Trophoblast cell (in vitro differentiated cells and primary cell): ENCODE results near the gene TRDN.
"Not testable (repeated sequence)": the region's sequence is repeated elsewhere in the genome, so short reads cannot be mapped to it uniquely, and the experiment has no call there.

Source experiments
- DNase-seq, 2 donors: peaks; one replicate each; pipeline ENCODE4 v3.0.0-alpha.2; 2016
- H2AFZ ChIP-seq: 2 replicates; pipeline ENCODE4 v1.6.1; 2013; ENCODE audit warnings: low read length, moderate library complexity, mild to moderate bottlenecking; ENCODE audit not compliant: insufficient read depth, poor library complexity
- H2AK5ac ChIP-seq: 2 replicates; pipeline ENCODE4 v1.6.1; 2013; ENCODE audit warnings: mild to moderate bottlenecking, low read length
- H2BK120ac ChIP-seq: 2 replicates; pipeline ENCODE4 v1.6.1; 2013; ENCODE audit warnings: low read length, mild to moderate bottlenecking, moderate library complexity; ENCODE audit not compliant: insufficient read depth, poor library complexity
- H2BK12ac ChIP-seq: 2 replicates; pipeline ENCODE4 v1.6.1; 2013; ENCODE audit warnings: mild to moderate bottlenecking, low read length, moderate library complexity
- H2BK5ac ChIP-seq: 2 replicates; pipeline ENCODE4 v1.6.1; 2013; ENCODE audit warnings: low read length, low read depth, moderate library complexity, mild to moderate bottlenecking; ENCODE audit not compliant: poor library complexity
- H3K14ac ChIP-seq: 2 replicates; pipeline ENCODE4 v1.6.1; 2013; ENCODE audit warnings: mild to moderate bottlenecking, low read length
- H3K18ac ChIP-seq: 2 replicates; pipeline ENCODE4 v1.6.1; 2013; ENCODE audit warnings: mild to moderate bottlenecking, low read length
- H3K23ac ChIP-seq: 2 replicates; pipeline ENCODE4 v1.6.1; 2013; ENCODE audit warnings: low read length
- H3K27ac ChIP-seq: 2 replicates; pipeline ENCODE4 v1.5.1; 2013; ENCODE audit warnings: low read depth, mild to moderate bottlenecking, inconsistent platforms, low read length, moderate library complexity
- H3K27me3 ChIP-seq: 2 replicates; pipeline ENCODE4 v1.6.1; 2013; ENCODE audit warnings: inconsistent platforms, mild to moderate bottlenecking, low read length, moderate library complexity; ENCODE audit not compliant: insufficient read depth
- H3K36me3 ChIP-seq, 2 experiments: 1 replicate in 1 of 2; 2 replicates in 1 of 2; pipeline ENCODE4 v1.6.1; 2013; ENCODE audit warnings: low read length in 2 of 2, mild to moderate bottlenecking in 2 of 2, moderate library complexity in 1 of 2; ENCODE audit not compliant: insufficient read depth in 2 of 2, control insufficient read depth in 1 of 2
- H3K4ac ChIP-seq: 2 replicates; pipeline ENCODE4 v1.6.1; 2013; ENCODE audit warnings: low read depth, mild to moderate bottlenecking, low read length, moderate library complexity
- H3K4me1 ChIP-seq, 2 experiments: 1 replicate in 1 of 2; 2 replicates in 1 of 2; pipeline ENCODE4 v1.6.1; 2013; ENCODE audit warnings: low read length in 2 of 2, mild to moderate bottlenecking in 2 of 2, moderate library complexity in 1 of 2; ENCODE audit not compliant: insufficient read depth in 2 of 2, control insufficient read depth in 1 of 2
- H3K4me2 ChIP-seq: 2 replicates; pipeline ENCODE4 v1.6.1; 2013; ENCODE audit warnings: inconsistent platforms, mild to moderate bottlenecking, low read length, moderate library complexity
- H3K4me3 ChIP-seq: 2 replicates; pipeline ENCODE4 v1.5.1; 2013; ENCODE audit warnings: mild to moderate bottlenecking, low read depth, low read length, inconsistent platforms
- H3K79me1 ChIP-seq: one replicate; pipeline ENCODE4 v1.6.1; 2013; ENCODE audit warnings: low read length
- H3K79me2 ChIP-seq: 2 replicates; pipeline ENCODE4 v1.6.1; 2013; ENCODE audit warnings: low read length, mild to moderate bottlenecking; ENCODE audit not compliant: control insufficient read depth, insufficient read depth, poor library complexity
- H3K9ac ChIP-seq: 2 replicates; pipeline ENCODE4 v1.6.1; 2013; ENCODE audit warnings: mild to moderate bottlenecking, low read length
- H3K9me3 ChIP-seq: 2 replicates; pipeline ENCODE4 v1.6.1; 2013; ENCODE audit warnings: low read depth, mild to moderate bottlenecking, control low read depth, inconsistent platforms, low read length; ENCODE audit not compliant: insufficient read depth
- H4K12ac ChIP-seq: 2 replicates; pipeline ENCODE4 v1.6.1; 2013; ENCODE audit warnings: low read depth, mild to moderate bottlenecking, low read length, moderate library complexity
- H4K8ac ChIP-seq: 2 replicates; pipeline ENCODE4 v1.6.1; 2013; ENCODE audit warnings: low read depth, mild to moderate bottlenecking, low read length, moderate library complexity
- H4K91ac ChIP-seq: one replicate; pipeline ENCODE4 v1.6.1; 2013; ENCODE audit warnings: low read depth, mild to moderate bottlenecking, low read length, moderate library complexity
- whole genome bisulfite sequencing: extraction: QIAGEN DNeasy Blood & Tissue Kit; methylation state at CpG from one replicate; pipeline ENCODE4 v1.1.7; 2013; ENCODE audit warnings: missing lambda C conversion rate; ENCODE audit not compliant: insufficient read length, insufficient coverage; ENCODE audit errors: extremely low coverage; 5-methylcytosine and 5-hydroxymethylcytosine counted together

The TRDN gene

DNA sequence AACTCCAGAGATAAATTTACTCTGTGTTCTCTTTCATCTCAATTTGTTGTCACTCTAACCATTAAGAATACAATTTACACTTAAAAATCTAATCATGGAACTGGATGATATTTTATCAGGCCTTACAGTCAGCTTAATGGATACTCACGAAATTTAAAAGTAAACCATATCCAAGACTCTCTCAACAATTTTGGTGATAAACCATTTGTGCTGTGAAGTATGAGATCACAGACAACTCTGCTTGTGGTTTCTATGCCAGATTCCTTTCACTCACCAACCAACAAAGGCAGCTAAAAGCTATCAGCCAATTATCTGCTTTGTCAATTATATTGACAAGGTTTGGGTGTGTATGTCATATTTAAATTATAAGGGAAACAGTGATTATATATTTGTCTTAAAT lies 155.8 kb downstream of the TRDN start:
- Histone ChIP-seq H3K4me1 (no peaks in the 10 kb centered on the region), H3K27me3 (no peaks in the 10 kb centered on the region), H3K4me3 (no peak overlapping the region), H2AK5ac (no peak overlapping the region), H2AFZ (no peak overlapping the region), H3K27ac (no peak overlapping the region), H4K91ac (no peak overlapping the region), H2BK120ac (no peak overlapping the region), H3K79me2 (no peaks in the 10 kb centered on the region), H3K4ac (no peak overlapping the region), H3K9ac (no peak overlapping the region), H3K23ac (no peak overlapping the region), H4K12ac (no peak overlapping the region), H2BK5ac (no peak overlapping the region), H3K36me3 (no peaks in the 10 kb centered on the region), H3K18ac (no peak overlapping the region), H3K79me1 (no peaks in the 10 kb centered on the region), H3K14ac (no peak overlapping the region), H3K9me3 (no peaks in the 10 kb centered on the region), H3K4me2 (no peak overlapping the region), H2BK12ac (no peak overlapping the region), H4K8ac (no peak overlapping the region)
- WGBS = no CpG with 5 or more reads among the region's 1 CpG
- no peak for DNase-seq

- not testable (repeated sequence) for H3K79me1 ChIP-seq, H3K4me1 ChIP-seq, H4K91ac ChIP-seq, H2BK120ac ChIP-seq, H3K4me2 ChIP-seq, H2AK5ac ChIP-seq, H2BK12ac ChIP-seq, H3K79me2 ChIP-seq, H2BK5ac ChIP-seq, H3K14ac ChIP-seq, H3K4ac ChIP-seq, H3K9me3 ChIP-seq, DNase-seq, H3K23ac ChIP-seq, H3K9ac ChIP-seq, H3K18ac ChIP-seq, H4K12ac ChIP-seq, H3K36me3 ChIP-seq, H4K8ac ChIP-seq, H3K27ac ChIP-seq, H3K4me3 ChIP-seq, H2AFZ ChIP-seq, H3K27me3 ChIP-seq
- no CpG with 5 or more reads among the region's 29 CpGs for whole genome bisulfite sequencing
Measured at GRCh38 chr6:123472025-123472702, 164.6 kb downstream of the TRDN start.

GRCh38 chr6:123467392-123467791 lies 169.4 kb downstream of the TRDN start:
- Histone ChIP-seq H3K14ac (no peak overlapping the region), H3K4me2 (no peak overlapping the region), H3K9ac (no peak overlapping the region), H3K4me1 (no peaks in the 10 kb centered on the region), H2AK5ac (no peak overlapping the region), H2AFZ (no peak overlapping the region), H3K9me3 (no peaks in the 10 kb centered on the region), H3K23ac (no peak overlapping the region), H3K4ac (no peak overlapping the region), H3K27me3 (no peaks in the 10 kb centered on the region), H3K36me3 (no peaks in the 10 kb centered on the region), H4K91ac (no peak overlapping the region), H2BK120ac (no peak overlapping the region), H3K79me1 (no peaks in the 10 kb centered on the region), H4K12ac (no peak overlapping the region), H3K79me2 (no peaks in the 10 kb centered on the region), H3K18ac (no peak overlapping the region), H4K8ac (no peak overlapping the region), H2BK12ac (no peak overlapping the region), H3K4me3 (no peak overlapping the region), H2BK5ac (no peak overlapping the region), H3K27ac (no peak overlapping the region)
- WGBS = no CpG with 5 or more reads among the region's 2 CpGs
- no peak for DNase-seq

DNA sequence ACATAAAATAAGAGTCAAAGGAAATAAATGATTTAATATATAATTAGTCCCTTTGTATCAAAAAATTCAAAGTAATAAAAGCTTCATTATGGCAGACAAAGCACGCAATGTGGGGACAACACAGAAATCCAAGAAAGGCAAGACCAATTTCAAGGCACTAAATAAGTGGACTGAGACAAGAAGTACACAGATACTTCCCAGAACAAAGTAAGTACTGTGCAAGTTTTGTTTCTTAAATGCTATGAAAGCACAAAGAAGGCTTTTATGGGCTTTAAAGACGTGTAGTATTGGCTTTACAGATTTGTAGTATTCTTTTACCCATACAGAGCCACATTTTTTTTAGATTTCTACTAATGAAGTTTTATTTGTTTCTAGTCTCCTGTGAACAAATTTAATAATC lies 174.6 kb downstream of the TRDN start:
- H2BK12ac ChIP-seq = no peak overlapping the region
- no peaks in the 10 kb centered on the region for H3K36me3 ChIP-seq
- H2AK5ac ChIP-seq = no peak overlapping the region
- no peaks in the 10 kb centered on the region for H3K79me2 ChIP-seq
- no peak overlapping the region for H3K4me3 ChIP-seq
- H3K23ac ChIP-seq = no peak overlapping the region
- DNase-seq = no peak
- H3K9me3 ChIP-seq = no peaks in the 10 kb centered on the region
- no peak overlapping the region for H3K27ac ChIP-seq
- H3K4ac ChIP-seq = no peak overlapping the region
- no peak overlapping the region for H2BK120ac ChIP-seq
- H4K91ac ChIP-seq = no peak overlapping the region
- no CpG with 5 or more reads among the region's 2 CpGs for WGBS
- no peak overlapping the region for H3K18ac ChIP-seq
- H3K9ac ChIP-seq = no peak overlapping the region
- H4K12ac ChIP-seq = no peak overlapping the region
- no peak overlapping the region for H3K14ac ChIP-seq
- H3K27me3 ChIP-seq = no peaks in the 10 kb centered on the region
- no peak overlapping the region for H2BK5ac ChIP-seq
- no peak overlapping the region for H3K4me2 ChIP-seq
- no peaks in the 10 kb centered on the region for H3K79me1 ChIP-seq
- no peak overlapping the region for H4K8ac ChIP-seq
- H2AFZ ChIP-seq = no peak overlapping the region
- H3K4me1 ChIP-seq = no peaks in the 10 kb centered on the region
